ENCODE data around the gene DLG2.

Gene DLG2

GRCh38 chr11:84465040-84465439, 1162.1 kb downstream of the DLG2 start:
- DNase-seq (ENCODE audit: low read depth), result peak; percentile 3

GRCh38 chr11:84455691-84456090, 1171.5 kb downstream of the DLG2 start:
- DNase-seq (ENCODE audit: low read depth), result no peak

GRCh38 chr11:84452211-84452610, 1174.9 kb downstream of the DLG2 start:
- DNase-seq (ENCODE audit: low read depth), result no peak

DNA sequence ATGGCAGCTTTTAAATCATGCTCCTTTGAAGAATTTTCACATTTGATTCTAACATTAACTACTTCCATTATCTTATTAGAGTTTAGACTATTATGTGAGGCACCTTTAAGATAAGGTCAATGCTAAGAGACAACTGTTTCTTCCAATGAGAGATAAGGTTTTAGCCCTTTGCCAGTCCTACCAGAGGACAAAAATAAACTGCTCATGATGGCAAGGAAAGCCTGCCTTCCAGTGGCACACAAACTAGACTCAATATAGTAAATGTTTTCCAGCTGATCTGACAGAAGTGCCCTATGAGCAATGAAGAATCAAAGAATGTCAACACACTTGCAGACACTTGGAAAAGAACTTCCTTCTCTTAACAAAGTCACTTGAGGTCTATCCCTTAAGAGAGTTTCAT, 1188.6 kb downstream of the DLG2 start:
- DNase-seq (ENCODE audit: low read depth), result no peak

GRCh38 chr11:84437071-84437980, 1189.8 kb downstream of the DLG2 start:
- DNase-seq (ENCODE audit: low read depth), result no peak

- DNase-seq (ENCODE audit: low read depth), result no peak
Measured at GRCh38 chr11:84430661-84431060, 1196.5 kb downstream of the DLG2 start.

DNA sequence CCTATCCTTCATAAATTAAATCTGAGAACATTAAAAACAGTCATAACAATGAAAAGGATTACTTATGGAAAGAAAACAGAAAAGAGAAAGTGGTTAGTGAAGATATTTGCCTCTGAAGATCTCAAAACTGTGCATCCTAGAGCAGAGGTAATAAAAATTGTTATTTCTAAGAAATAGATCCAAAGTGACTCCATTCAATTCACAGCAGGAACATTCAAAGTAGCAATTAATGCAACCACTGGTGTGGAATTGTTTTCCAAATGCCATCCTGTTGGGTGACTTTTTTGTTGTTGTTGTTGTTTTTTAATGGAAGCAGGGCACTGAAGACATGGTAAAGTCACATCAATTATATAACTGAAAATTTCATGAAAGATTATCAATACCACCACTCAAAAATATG, 1201.5 kb downstream of the DLG2 start:
- no peak for DNase-seq (ENCODE audit: low read depth)

DNA sequence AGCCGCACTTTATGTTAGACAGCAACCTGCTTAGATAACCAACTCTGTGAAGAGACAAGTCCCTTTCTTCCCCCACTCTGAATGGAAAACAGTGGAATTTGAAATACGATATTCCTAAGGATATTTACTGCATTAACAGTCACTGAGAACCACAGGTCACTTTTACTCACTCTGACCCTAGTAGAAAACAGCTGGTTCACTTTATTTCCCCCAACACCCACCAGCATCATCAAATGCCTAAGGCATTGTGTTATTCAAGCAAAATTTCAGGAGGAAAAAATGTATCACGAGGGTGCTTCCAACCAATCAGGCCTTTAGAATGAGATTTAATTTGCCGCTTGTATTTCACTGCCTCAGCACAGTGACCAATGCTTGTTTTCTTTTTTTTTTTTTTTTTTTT, 1206.9 kb downstream of the DLG2 start:
- DNase-seq (ENCODE audit: low read depth), result no peak

DNA sequence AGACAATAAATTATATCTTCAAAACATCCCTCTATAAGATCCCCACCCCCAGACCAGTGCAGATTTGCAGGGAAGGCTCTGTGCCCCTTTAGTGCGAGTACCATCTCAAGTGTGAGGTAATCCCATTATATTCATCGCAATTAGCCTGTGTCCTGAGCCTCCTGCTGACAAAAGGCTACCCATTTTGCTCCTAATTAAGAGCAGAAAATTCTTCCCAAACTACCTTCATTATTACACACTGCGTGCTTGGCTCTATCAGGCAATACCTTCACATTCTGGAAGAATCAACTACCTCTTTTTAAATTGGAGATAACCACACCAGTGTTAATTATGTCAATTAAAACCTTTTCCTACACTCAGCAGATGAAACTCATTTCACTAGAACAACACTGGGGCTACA, 1207.5 kb downstream of the DLG2 start:
- DNase-seq (ENCODE audit: low read depth), result no peak

- no peak for DNase-seq (ENCODE audit: low read depth)
Measured at GRCh38 chr11:84414920-84415319, 1212.2 kb downstream of the DLG2 start.

- DNase-seq (ENCODE audit: low read depth), result no peak
Measured at GRCh38 chr11:84413549-84413948, 1213.6 kb downstream of the DLG2 start.

DNA sequence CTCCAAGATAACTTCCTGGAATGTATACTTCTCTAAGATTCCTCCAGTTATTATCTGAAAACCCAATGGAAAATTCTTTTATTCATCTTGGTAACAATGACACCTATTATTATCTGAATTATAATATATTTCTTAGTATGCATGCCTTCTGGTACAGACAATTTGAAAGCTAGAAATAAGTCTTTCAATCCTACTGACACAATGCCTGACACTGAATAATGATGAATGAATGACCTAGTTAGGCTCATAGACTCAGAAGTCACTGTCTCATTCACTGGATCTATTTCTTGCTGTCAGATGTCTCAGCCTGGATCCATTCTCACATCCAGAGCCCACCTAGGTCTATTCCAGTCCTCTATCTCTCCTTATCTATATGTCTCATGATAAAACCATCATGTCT, 1214.3 kb downstream of the DLG2 start:
- no peak for DNase-seq (ENCODE audit: low read depth)

DNA sequence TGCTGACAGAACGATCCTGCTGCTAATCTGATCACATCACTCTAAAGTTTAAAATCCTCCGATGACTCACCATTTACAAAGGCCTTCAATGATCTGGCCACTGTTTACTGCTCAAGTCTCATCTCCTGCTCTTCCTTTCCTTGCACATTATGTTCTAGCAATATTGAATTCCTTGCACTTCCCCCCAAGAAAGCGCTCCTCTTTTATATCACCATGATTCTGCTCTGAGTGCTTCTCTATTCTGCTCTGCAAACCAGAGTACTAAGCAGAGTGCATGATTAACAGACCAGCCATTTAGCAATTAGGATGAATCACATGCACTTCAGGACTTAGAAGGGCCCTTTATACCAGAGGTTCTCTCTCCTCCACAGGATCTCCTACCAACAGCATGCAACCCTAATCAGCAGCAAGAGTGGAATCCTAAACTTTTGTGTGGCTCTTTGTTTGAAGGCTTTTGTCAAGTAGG, 1218.2 kb downstream of the DLG2 start:
- DNase-seq (ENCODE audit: low read depth), result peak; percentile 71

GRCh38 chr11:84407091-84407490, 1220.1 kb downstream of the DLG2 start:
- DNase-seq (ENCODE audit: low read depth), result no peak

- peak; percentile 13 for DNase-seq (ENCODE audit: low read depth)
Measured at GRCh38 chr11:84398017-84398626, 1229.0 kb downstream of the DLG2 start.

DNA sequence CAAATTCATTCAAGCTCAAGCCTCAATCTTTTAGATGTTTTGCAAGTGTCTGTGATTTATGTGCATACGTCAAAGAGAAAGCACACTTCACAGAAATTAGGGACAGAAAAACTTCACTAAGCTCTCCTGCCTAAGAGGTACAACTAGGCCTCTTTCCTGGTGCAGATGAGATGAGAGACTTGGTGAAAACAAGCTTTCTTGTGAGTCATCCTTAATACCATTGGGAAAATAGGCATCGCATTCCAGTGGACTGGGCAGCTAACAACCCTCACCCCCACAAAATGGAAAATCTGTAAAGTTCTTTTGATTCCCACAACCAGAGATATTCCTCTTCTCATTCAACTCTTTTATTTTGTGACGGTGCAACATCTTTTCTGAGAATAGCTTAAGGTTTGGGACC, 1230.6 kb downstream of the DLG2 start:
- peak; percentile 2 for DNase-seq (ENCODE audit: low read depth)

DNA sequence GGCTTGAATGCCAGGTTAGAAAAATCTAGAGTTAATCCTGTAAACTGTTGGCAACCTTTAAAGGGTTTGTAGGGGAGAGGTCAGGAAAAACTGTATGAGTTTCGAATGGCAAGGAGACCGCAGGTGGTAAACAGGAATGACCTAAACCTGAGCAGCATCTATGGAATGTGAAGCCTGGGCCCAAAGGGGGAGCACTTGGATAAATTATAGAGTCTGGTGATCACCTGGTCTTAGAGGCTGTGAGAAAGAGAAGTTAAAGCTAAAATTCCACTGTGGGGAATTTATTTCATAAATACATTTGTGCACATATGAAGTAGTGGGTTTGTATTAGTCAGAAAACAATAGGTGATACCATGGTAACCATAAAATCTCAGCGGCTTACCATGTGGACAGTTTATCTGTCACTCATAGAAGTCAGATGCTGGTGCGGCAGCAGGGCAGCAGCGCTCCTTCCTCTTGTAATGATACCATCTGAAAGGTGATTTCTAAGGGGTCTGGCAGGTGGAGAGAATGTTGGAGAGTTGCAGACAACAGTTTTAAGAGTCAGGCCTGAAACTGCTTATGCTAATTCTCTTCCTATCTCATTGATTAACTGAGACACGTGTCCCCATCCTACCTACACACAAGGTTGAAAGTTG, 1236.6 kb downstream of the DLG2 start:
- DNase-seq (ENCODE audit: low read depth), result peak; percentile 4

- no peak for DNase-seq (ENCODE audit: low read depth)
Measured at GRCh38 chr11:84389696-84390095, 1237.4 kb downstream of the DLG2 start.

DNA sequence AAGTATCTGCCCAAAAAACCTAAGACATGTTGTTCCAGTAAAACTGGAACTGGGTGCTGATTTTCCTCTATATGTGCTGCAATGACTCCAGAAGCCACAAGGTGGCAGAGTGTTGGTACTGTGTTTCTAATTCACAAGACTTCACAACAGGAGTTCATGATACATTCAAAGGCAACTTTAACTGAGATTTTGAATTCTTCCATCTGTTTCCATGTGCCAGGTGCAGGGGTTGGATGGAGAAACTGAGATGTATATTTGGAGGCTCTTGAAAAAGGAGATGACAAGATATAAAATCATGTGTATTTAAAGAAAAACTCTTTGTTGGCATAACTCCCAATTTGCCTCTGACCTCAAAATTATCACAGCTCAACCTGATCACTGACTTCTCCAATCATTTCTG, 1242.4 kb downstream of the DLG2 start:
- DNase-seq (ENCODE audit: low read depth), result peak; percentile 31

- DNase-seq (ENCODE audit: low read depth), result no peak
Measured at GRCh38 chr11:84383576-84383975, 1243.6 kb downstream of the DLG2 start.

- no peak for DNase-seq (ENCODE audit: low read depth)
Measured at GRCh38 chr11:84381666-84382065, 1245.5 kb downstream of the DLG2 start.

DNA sequence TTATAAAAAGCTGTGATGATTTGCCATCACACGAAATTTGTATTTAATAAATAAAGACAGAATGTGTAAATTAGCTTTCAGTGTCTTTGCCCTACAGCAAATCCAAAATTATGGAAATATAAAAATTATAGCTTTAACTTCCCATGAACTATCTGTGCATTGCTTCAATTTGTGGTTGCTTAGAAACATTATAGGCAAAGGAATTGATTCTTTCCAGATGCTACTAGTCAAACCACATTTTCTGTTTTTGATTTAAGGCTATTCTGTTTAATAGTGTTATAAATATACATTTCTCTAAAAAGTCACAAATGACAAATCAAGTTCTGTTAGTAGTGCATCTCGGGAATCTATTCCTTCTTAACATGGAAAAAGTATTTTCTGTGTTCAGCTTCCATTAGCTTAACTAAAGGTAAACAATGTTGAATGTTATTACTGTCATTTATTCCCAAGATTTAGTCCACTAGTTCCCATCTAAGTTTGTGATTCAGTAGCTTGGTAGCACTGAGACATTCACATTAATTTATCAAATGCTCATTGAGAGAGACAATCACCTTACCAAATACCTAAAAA, 1254.7 kb downstream of the DLG2 start:
- DNase-seq (ENCODE audit: low read depth), result no peak

GRCh38 chr11:84358034-84358433, 1269.1 kb downstream of the DLG2 start:
- no peak for DNase-seq (ENCODE audit: low read depth)
